Epithelial cell of esophagus (primary cell): ENCODE results near the gene HOXD1.

Experiments used
- DNase-seq: peaks from one replicate; pipeline ENCODE4 v3.0.0; 2010; ENCODE audit warnings: low read depth
- H3K4me3 ChIP-seq: 2 replicates; pipeline ENCODE4 v1.5.1; 2011; ENCODE audit warnings: mild to moderate bottlenecking, low read length, control low read depth
- TF ChIP-seq, protein P1 (sequence below): IDR thresholded peaks from 2 replicates; pipeline ENCODE4 v1.5.1; 2011; ENCODE audit warnings: low read depth, mild to moderate bottlenecking, low read length, control low read depth, inconsistent platforms; ENCODE audit not compliant: insufficient read depth; ENCODE audit errors: missing control alignments

Gene HOXD1

GRCh38 chr2:176178038-176178756, 10.3 kb upstream of the HOXD1 start:
- no peak overlapping the region for H3K4me3 ChIP-seq
- TF ChIP-seq, protein P1, sequence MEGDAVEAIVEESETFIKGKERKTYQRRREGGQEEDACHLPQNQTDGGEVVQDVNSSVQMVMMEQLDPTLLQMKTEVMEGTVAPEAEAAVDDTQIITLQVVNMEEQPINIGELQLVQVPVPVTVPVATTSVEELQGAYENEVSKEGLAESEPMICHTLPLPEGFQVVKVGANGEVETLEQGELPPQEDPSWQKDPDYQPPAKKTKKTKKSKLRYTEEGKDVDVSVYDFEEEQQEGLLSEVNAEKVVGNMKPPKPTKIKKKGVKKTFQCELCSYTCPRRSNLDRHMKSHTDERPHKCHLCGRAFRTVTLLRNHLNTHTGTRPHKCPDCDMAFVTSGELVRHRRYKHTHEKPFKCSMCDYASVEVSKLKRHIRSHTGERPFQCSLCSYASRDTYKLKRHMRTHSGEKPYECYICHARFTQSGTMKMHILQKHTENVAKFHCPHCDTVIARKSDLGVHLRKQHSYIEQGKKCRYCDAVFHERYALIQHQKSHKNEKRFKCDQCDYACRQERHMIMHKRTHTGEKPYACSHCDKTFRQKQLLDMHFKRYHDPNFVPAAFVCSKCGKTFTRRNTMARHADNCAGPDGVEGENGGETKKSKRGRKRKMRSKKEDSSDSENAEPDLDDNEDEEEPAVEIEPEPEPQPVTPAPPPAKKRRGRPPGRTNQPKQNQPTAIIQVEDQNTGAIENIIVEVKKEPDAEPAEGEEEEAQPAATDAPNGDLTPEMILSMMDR, result no peak
- DNase-seq, result peak; percentile 70

GRCh38 chr2:176178757-176179295, 9.6 kb upstream of the HOXD1 start:
- H3K4me3 ChIP-seq, result no peak overlapping the region

DNA sequence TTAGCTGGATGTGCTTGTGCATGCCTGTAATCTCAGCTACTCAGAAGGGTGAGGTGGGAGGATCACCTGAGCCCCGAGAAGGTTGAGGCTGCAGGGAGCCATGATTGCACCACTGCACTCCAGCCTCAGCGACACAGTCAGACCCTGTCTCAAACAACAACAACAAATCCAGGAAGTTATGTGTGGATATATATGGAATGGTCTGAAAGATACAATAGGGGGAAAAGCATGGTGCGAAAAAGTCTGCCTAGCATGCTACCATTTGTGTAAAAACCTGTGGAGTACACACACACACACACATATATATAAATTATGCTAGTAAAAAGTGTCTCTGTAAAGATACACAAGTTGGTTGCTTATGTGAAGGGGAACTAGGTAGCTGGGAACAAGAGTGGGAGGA, 6.9 kb upstream of the HOXD1 start:
- TF ChIP-seq, protein P1, result no peak
- no peak for DNase-seq
- H3K4me3 ChIP-seq, result no peak overlapping the region

More at GRCh38 chr2:176178757-176179295, 9.6 kb upstream of the HOXD1 start:
- no peak for DNase-seq
- TF ChIP-seq, protein P1, result no peak

DNA sequence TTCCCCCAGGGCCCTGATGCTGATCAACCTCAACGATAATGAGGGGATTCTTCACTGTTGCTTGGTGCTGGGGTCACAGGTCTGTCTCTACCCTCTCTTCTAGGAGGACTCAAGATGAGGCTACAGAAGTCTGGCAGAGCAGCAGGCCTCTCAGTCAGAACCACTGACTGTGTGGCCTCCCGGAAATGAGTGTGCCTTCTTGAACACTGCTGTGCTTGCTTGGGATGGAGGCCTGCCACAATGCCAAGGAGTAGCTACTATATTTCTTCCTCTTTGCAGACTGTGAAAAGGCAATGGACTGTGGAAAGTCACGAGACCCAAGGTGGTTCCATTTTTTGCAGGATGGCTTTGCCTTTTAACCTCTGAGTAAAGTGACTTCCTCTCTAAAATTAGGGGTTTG, 5.8 kb upstream of the HOXD1 start:
- TF ChIP-seq, protein P1, result no peak
- no peak for DNase-seq
- H3K4me3 ChIP-seq, result no peak overlapping the region

DNA sequence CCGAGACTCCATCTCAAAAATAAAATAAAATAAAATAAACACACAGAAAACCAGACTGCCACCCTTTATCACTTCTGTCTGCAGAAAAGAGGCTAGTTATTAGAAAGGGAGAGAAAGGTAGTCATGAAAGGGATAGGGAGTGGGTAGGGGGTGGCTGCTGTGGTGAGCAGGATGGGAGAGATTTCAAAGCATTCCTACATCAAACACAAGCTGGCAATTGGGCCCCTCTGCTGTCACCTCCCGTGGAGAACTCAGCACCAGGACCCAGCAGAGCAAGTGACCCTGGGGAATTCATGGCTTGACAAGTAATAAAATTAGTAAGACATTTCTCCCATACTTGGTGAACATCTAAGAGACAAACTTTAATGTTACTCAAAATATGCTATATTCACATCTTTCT, 3.7 kb upstream of the HOXD1 start:
- no peak for DNase-seq
- TF ChIP-seq, protein P1, result no peak
- H3K4me3 ChIP-seq, result no peak overlapping the region

GRCh38 chr2:176186024-176186423, 2.4 kb upstream of the HOXD1 start:
- TF ChIP-seq, protein P1, result no peak
- no peak overlapping the region for H3K4me3 ChIP-seq
- no peak for DNase-seq
